GM23248 (cell line): ENCODE results near the gene PNPLA2.

Experiments used
- EZH2 ChIP-seq: fragments of 200-600 bp; sonication (generic); IDR thresholded peaks from 2 replicates; pipeline ENCODE4 v1.6.1; 2018; ENCODE audit warnings: antibody characterized with exemption, mild to moderate bottlenecking; ENCODE audit not compliant: insufficient read depth, poor library complexity, severe bottlenecking
- EZH2phosphoT487 ChIP-seq: fragments of 200-600 bp; sonication (generic); IDR thresholded peaks from 2 replicates; pipeline ENCODE4 v1.6.1; 2018; ENCODE audit warnings: antibody characterized with exemption, moderate library complexity, mild to moderate bottlenecking, low read depth; ENCODE audit not compliant: insufficient read depth

DNA sequence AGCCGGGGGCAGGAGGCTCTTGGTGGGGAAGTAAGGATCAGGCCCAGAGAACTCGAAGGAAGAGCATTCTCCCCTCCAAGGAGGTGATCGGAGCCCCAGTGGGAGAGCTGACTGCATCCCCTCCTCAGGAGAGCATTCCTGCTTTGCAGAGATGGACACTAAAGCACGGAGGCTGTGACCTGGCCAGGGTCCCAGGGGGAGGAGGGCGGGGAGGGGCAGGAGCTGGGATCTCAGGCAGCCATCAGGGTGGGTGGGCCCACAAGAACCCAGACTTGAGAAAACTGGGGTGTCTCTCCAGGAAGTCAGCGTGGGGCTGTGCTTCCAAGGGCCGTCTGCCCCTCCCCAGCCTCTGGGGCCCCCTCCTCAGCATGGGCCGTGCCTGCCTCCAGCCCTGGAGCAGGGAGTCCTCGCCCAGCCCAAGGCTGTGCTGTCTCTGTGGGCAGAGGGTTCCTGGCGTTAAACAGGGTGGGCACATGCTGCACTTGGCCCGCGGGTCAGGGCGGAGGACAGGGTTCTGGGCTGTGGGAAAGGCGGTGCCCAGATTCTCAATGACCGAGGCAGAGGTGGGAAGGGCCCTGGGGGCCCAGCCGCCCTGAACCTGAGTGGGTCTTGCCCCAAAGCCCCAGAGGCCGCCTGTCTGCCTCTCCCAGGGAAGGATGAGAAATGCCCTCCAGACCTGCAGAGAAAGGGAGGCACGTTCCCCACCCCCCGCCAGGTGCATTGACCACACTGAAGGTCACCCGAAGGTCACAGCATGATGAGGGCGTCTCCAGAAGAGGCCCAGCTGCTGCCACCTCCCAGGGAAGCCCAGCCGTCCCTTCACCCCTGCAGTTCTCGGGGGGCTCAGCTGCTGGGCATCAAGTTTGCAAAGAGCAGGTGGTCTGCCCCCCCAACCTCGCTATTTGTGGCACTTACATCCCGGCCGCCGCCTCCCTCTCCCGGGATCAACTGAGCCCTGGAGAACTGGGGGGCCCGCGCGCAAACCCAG, 29.5 kb upstream of the PNPLA2 start:
- no peak for TF ChIP-seq EZH2
- TF ChIP-seq EZH2phosphoT487: no peak
